ENCODE measurements around the gene CENPP.

The CENPP gene

DNA sequence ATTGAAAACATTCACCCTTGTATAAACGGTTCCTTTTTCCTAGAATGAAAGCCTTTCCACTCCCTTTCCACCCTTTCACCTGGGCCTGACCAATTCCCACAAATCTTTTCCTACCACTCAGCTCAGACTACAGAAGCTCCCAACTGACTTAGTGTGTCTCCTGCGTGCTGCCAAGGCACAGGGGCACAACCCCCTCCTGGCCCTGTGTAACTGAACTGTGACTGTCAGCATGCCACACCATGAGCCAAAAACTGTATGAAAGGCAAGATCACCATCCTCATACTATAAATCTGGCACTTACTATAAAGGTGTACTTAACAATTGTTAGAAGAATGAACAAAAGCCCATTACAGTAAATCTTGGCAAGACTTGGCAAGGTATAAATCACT is 12.1 kb upstream of the CENPP start:
- Histone ChIP-seq H4K20me1 (ENCODE audit: insufficient read depth, low read length) (no peaks in the 10 kb centered on the region), H3K27me3 (ENCODE audit: low read depth, low read length) (no peaks in the 10 kb centered on the region), H3K79me2 (ENCODE audit: low read length) (peaks cover 24% of the 10 kb centered on the region), H3K9me3 (ENCODE audit: insufficient read depth, low read length) (no peaks in the 10 kb centered on the region), H3K36me3 (replicated peaks; ENCODE audit: low read depth, low read length) (peaks cover 47% of the 10 kb centered on the region), H3K9ac (ENCODE audit: low read length) (no peak overlapping the region), H3K27ac (ENCODE audit: low read length) (no peak overlapping the region), H3K4me2 (ENCODE audit: low read length) (no peak overlapping the region), H2AFZ (ENCODE audit: low read depth, low read length) (no peak overlapping the region), H3K4me3 (ENCODE audit: low read length) (no peak overlapping the region), H3K4me1 (ENCODE audit: low read length) (no peaks in the 10 kb centered on the region)
- TF ChIP-seq EZH2phosphoT487 (IDR thresholded peaks at IDR 0.05; ENCODE audit: low read depth) = no peak
- TF ChIP-seq, protein P1, sequence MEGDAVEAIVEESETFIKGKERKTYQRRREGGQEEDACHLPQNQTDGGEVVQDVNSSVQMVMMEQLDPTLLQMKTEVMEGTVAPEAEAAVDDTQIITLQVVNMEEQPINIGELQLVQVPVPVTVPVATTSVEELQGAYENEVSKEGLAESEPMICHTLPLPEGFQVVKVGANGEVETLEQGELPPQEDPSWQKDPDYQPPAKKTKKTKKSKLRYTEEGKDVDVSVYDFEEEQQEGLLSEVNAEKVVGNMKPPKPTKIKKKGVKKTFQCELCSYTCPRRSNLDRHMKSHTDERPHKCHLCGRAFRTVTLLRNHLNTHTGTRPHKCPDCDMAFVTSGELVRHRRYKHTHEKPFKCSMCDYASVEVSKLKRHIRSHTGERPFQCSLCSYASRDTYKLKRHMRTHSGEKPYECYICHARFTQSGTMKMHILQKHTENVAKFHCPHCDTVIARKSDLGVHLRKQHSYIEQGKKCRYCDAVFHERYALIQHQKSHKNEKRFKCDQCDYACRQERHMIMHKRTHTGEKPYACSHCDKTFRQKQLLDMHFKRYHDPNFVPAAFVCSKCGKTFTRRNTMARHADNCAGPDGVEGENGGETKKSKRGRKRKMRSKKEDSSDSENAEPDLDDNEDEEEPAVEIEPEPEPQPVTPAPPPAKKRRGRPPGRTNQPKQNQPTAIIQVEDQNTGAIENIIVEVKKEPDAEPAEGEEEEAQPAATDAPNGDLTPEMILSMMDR (IDR thresholded peaks at IDR 0.05; ENCODE audit: low read depth, low read length) = no peak

DNA sequence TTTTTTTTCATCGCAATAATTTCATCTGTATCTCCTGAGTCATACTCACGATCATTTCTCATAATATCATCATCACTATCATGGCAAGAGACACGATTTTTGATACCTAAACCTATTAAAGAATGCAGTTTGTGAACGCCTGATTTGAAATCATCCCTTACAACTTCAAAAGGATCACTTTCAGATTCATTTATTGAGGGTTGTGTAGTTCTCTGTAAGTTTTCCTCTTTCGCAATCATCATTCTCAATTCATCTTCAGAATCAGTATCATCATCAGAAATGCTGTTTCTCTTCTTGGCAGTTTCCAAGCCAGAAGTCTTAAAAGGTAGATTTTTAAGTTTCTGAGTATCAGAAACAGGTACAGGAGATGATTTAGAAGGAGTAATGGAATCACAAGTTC is 10.3 kb upstream of the CENPP start:
- Histone ChIP-seq H3K9me3 (ENCODE audit: insufficient read depth, low read length) (no peaks in the 10 kb centered on the region), H3K36me3 (replicated peaks; ENCODE audit: low read depth, low read length) (peaks cover 42% of the 10 kb centered on the region), H3K9ac (ENCODE audit: low read length) (no peak overlapping the region), H4K20me1 (ENCODE audit: insufficient read depth, low read length) (no peaks in the 10 kb centered on the region), H3K4me1 (ENCODE audit: low read length) (no peaks in the 10 kb centered on the region), H3K4me3 (ENCODE audit: low read length) (no peak overlapping the region), H3K4me2 (ENCODE audit: low read length) (no peak overlapping the region), H3K27ac (ENCODE audit: low read length) (no peak overlapping the region), H3K27me3 (ENCODE audit: low read depth, low read length) (no peaks in the 10 kb centered on the region), H3K79me2 (ENCODE audit: low read length) (peaks cover 24% of the 10 kb centered on the region), H2AFZ (ENCODE audit: low read depth, low read length) (no peak overlapping the region)
- no peak for TF ChIP-seq EZH2phosphoT487 (IDR thresholded peaks at IDR 0.05; ENCODE audit: low read depth)
- TF ChIP-seq, protein P1 (IDR thresholded peaks at IDR 0.05; ENCODE audit: low read depth, low read length) = no peak

DNA sequence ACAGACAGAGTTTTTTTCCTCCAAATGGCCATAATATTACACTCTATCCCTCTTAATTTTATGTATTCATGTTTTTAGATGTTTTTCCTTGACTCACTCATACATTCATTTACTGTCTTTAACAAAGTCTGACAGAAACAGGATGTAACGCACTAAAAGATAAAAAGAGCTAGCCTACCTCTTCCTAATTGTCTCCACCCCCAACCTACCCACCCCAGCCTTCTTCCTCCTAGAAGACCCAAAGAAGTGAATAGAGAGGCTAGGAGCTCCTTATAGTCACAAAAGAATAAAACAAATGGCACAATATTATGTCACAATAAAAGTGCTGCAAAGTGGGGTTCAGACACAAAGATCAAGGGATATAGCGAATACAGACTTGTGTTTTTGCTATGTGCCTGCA is 1.3 kb upstream of the CENPP start:
- H3K9me3 ChIP-seq (ENCODE audit: insufficient read depth, low read length) = no peaks in the 10 kb centered on the region
- H3K4me2 ChIP-seq (ENCODE audit: low read length) = peak overlapping the region; percentile 88
- peak overlapping the region; percentile 97 for H3K4me3 ChIP-seq (ENCODE audit: low read length)
- H3K79me2 ChIP-seq (ENCODE audit: low read length) = peaks cover 63% of the 10 kb centered on the region
- H3K27me3 ChIP-seq (ENCODE audit: low read depth, low read length) = no peaks in the 10 kb centered on the region
- no peaks in the 10 kb centered on the region for H4K20me1 ChIP-seq (ENCODE audit: insufficient read depth, low read length)
- TF ChIP-seq, protein P1 (IDR thresholded peaks at IDR 0.05; ENCODE audit: low read depth, low read length) = no peak
- no peak for TF ChIP-seq EZH2phosphoT487 (IDR thresholded peaks at IDR 0.05; ENCODE audit: low read depth)
- peaks cover 21% of the 10 kb centered on the region for H3K4me1 ChIP-seq (ENCODE audit: low read length)
- H3K27ac ChIP-seq (ENCODE audit: low read length) = peak overlapping the region; percentile 76; the same call in 1 of the 2 replicates
- no peak overlapping the region for H2AFZ ChIP-seq (ENCODE audit: low read depth, low read length)
- H3K36me3 ChIP-seq (replicated peaks; ENCODE audit: low read depth, low read length) = peaks cover 21% of the 10 kb centered on the region
- peak overlapping the region; percentile 92 for H3K9ac ChIP-seq (ENCODE audit: low read length)

DNA sequence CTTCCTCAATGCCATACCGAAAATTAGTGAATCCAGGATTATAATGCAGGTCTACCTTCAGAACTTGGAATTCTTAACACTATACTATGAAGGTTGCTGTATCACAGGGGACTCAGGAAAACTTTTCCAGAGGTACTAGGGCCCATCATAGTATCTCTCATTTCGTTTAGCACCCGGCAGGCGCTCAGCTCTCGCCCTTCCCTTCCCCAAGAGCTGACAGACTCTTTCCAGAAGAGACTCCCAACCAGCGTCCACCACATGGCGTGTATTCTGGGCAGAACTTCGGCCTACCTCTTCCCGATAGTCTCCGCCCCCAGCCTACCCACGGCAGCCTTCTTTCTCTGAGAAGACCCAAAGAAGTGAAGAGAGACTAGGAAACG is 874 bp upstream of the CENPP start:
- peak overlapping the region; percentile 98 for H2AFZ ChIP-seq (ENCODE audit: low read depth, low read length)
- TF ChIP-seq, protein P1 (IDR thresholded peaks at IDR 0.05; ENCODE audit: low read depth, low read length) = no peak
- TF ChIP-seq EZH2phosphoT487 (IDR thresholded peaks at IDR 0.05; ENCODE audit: low read depth) = no peak
- H3K9me3 ChIP-seq (ENCODE audit: insufficient read depth, low read length) = no peaks in the 10 kb centered on the region
- peaks cover 17% of the 10 kb centered on the region for H3K36me3 ChIP-seq (replicated peaks; ENCODE audit: low read depth, low read length)
- H3K27me3 ChIP-seq (ENCODE audit: low read depth, low read length) = no peaks in the 10 kb centered on the region
- H3K4me1 ChIP-seq (ENCODE audit: low read length) = peaks cover 21% of the 10 kb centered on the region
- peak overlapping the region; percentile 97 for H3K4me3 ChIP-seq (ENCODE audit: low read length)
- H3K27ac ChIP-seq (ENCODE audit: low read length) = peak overlapping the region; percentile 76
- peak overlapping the region; percentile 92 for H3K9ac ChIP-seq (ENCODE audit: low read length)
- H3K4me2 ChIP-seq (ENCODE audit: low read length) = peak overlapping the region; percentile 88
- peaks cover 67% of the 10 kb centered on the region for H3K79me2 ChIP-seq (ENCODE audit: low read length)
- H4K20me1 ChIP-seq (ENCODE audit: insufficient read depth, low read length) = no peaks in the 10 kb centered on the region
